Caco-2 (cell line): ENCODE results near the gene VIPR2. TPM values are rescaled to one million over a fixed set of nuclear protein-coding genes. Genes with fewer than 3 reads are reported as not detected.
"Not testable (repeated sequence)": the region's sequence is repeated elsewhere in the genome, so short reads cannot be mapped to it uniquely, and the experiment has no call there.

Source experiments
- BruUV-seq: library from RNA; stranded (reverse); fragments of 400-500 nt; replicated peaks from 2 replicates; lab custom pipeline; 2021; lab: Mats Ljungman, UMichigan
- CTCF ChIA-PET: fragments of 300-600 bp; sonication (Branson Sonifier 250); formaldehyde crosslinking; loops from one replicate; lab custom pipeline; 2022; ENCODE audit warnings: antibody characterized with exemption; lab: Charles Lee
- POLR2A ChIA-PET: fragments of 300-600 bp; sonication (Branson Sonifier 250); formaldehyde crosslinking; loops from one replicate; lab custom pipeline; 2022; ENCODE audit warnings: antibody characterized with exemption; lab: Charles Lee
- DNase-seq, 2 experiments: peaks; one replicate each; pipeline versions ENCODE4 v3.0.0 to v3.0.0-alpha.2; 2020 to 2022
- H3K27me3 ChIP-seq: replicated peaks from 2 replicates; pipeline ENCODE4 v1.6.0; 2011; ENCODE audit warnings: low read length; ENCODE audit not compliant: control insufficient read depth, insufficient read depth
- H3K36me3 ChIP-seq: 2 replicates; pipeline ENCODE4 v1.5.1; 2011; ENCODE audit warnings: low read length; ENCODE audit not compliant: control insufficient read depth, insufficient read depth
- H3K4me1 ChIP-seq: fragments of 250-450 bp; sonication (Bioruptor Pico); 2 replicates; pipeline ENCODE4 v1.5.1; 2020; ENCODE audit warnings: mild to moderate bottlenecking
- H3K4me3 ChIP-seq: 2 replicates; pipeline ENCODE4 v1.5.1; 2011; ENCODE audit warnings: low read depth, mild to moderate bottlenecking, control low read depth, low read length
- H3K9me3 ChIP-seq: fragments of 250-450 bp; sonication (Bioruptor Pico); 2 replicates; pipeline ENCODE4 v1.5.1; 2020; ENCODE audit warnings: mild to moderate bottlenecking, moderate library complexity
- H3K27ac Mint-ChIP-seq: one replicate; pipeline ENCODE4 v1.8.0; 2022; ENCODE audit warnings: mixed read lengths; ENCODE audit not compliant: unreplicated experiment
- H3K27me3 Mint-ChIP-seq: one replicate; pipeline ENCODE4 v1.8.0; 2022; ENCODE audit warnings: mixed read lengths; ENCODE audit not compliant: insufficient read depth, unreplicated experiment
- H3K36me3 Mint-ChIP-seq: one replicate; pipeline ENCODE4 v1.8.0; 2022; ENCODE audit warnings: mild to moderate bottlenecking, mixed read lengths; ENCODE audit not compliant: insufficient read depth, unreplicated experiment
- H3K4me1 Mint-ChIP-seq: one replicate; pipeline ENCODE4 v1.8.0; 2022; ENCODE audit warnings: low read depth, mixed read lengths; ENCODE audit not compliant: unreplicated experiment
- H3K4me3 Mint-ChIP-seq: one replicate; pipeline ENCODE4 v1.8.0; 2022; ENCODE audit warnings: mild to moderate bottlenecking, moderate library complexity, mixed read lengths; ENCODE audit not compliant: unreplicated experiment
- H3K9me3 Mint-ChIP-seq: one replicate; pipeline ENCODE4 v1.8.0; 2022; ENCODE audit warnings: mixed read lengths; ENCODE audit not compliant: unreplicated experiment
- intact Hi-C: fragments of 100-400 bp; cut with micrococcal nuclease; formaldehyde crosslinking; loops from one replicate; pipeline ENCODE4 v1.10.0; 2022; ENCODE audit not compliant: unreplicated experiment
- total RNA-seq: library from RNA; stranded (reverse); gene quantifications from 2 replicates; pipeline ENCODE4 v1.2.3, GENCODE V29; 2022
- TF ChIP-seq, protein P1 (sequence below), 2 experiments: fragments of 200-600 bp in 1 of 2; IDR thresholded peaks; 1 replicate in 1 of 2; 2 replicates in 1 of 2; pipeline versions ENCODE4 v1.5.1 to v1.8.0; 2011 to 2022; ENCODE audit warnings: antibody characterized with exemption in 1 of 2, control low read depth in 1 of 2, inconsistent platforms in 1 of 2, low read depth in 1 of 2, low read length in 1 of 2, mild to moderate bottlenecking in 1 of 2, moderate library complexity in 1 of 2; ENCODE audit not compliant: insufficient read depth in 1 of 2, severe bottlenecking in 1 of 2, unreplicated experiment in 1 of 2

VIPR2 gene
- total RNA-seq, 1 experiment from 2014 or later = not detected

DNA sequence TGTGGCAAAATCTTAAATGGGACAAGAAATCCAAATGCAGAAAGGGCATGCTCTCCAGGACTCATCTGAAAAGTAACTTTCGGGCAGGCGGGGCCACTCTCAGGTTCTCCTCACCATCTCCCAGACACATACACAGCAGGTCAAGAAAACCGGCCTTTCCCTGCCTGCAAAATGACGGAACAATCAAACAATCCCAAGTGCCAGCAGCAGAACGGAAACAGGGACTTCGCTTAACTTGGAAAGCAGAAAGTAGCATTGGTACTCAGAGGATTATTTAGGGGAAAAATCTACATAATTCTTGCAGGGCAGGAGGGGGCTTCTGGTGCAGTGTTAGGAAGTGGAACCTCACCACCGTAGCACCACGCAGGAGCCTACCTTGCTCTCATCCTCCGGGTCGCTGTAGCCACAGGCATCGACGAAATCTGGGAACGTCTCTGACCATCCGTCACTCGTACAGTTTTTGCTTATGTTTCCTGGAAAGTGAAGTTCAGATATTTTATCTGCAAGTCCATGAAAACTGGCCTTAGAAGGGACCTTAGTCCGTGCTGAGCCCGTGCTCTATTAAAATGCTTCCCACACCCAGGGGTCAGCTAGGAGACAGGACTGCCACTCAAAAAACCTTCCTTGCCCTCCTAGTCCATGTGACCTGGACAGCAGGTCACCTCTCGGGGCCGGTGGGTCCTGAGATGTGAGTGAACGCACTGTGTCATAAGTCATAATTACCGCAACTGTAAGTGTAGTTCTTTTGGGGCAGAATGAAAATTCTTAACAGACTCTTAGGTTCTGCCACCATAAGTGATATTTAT lies 41.1 kb downstream of the VIPR2 start:
- H3K4me1 ChIP-seq = no peaks in the 10 kb centered on the region
- H3K27me3 Mint-ChIP-seq = no peaks in the 10 kb centered on the region
- TF ChIP-seq, protein P1, sequence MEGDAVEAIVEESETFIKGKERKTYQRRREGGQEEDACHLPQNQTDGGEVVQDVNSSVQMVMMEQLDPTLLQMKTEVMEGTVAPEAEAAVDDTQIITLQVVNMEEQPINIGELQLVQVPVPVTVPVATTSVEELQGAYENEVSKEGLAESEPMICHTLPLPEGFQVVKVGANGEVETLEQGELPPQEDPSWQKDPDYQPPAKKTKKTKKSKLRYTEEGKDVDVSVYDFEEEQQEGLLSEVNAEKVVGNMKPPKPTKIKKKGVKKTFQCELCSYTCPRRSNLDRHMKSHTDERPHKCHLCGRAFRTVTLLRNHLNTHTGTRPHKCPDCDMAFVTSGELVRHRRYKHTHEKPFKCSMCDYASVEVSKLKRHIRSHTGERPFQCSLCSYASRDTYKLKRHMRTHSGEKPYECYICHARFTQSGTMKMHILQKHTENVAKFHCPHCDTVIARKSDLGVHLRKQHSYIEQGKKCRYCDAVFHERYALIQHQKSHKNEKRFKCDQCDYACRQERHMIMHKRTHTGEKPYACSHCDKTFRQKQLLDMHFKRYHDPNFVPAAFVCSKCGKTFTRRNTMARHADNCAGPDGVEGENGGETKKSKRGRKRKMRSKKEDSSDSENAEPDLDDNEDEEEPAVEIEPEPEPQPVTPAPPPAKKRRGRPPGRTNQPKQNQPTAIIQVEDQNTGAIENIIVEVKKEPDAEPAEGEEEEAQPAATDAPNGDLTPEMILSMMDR (IDR thresholded peaks at IDR 0.05; ENCODE audit: insufficient read depth in 1 of 2, low read depth in 1 of 2, low read length in 1 of 2, severe bottlenecking in 1 of 2, unreplicated experiment in 1 of 2) = no peak
- H3K36me3 ChIP-seq = no peaks in the 10 kb centered on the region
- intact Hi-C loops = no loop called here
- no peak overlapping the region for H3K4me3 ChIP-seq
- no peaks in the 10 kb centered on the region for H3K9me3 ChIP-seq
- H3K4me1 Mint-ChIP-seq = peaks cover 7% of the 10 kb centered on the region
- BruUV-seq = no TSS peak
- H3K27ac Mint-ChIP-seq = no peak overlapping the region
- no peak overlapping the region for H3K4me3 Mint-ChIP-seq
- DNase-seq = no peak
- CTCF ChIA-PET = interaction anchor here (0.6 kb wide), 1 partner anchor 198 kb away, joined by 5 read pairs; no protein-coding TSS in a partner anchor
- POLR2A ChIA-PET = no interaction called here
- no peaks in the 10 kb centered on the region for H3K36me3 Mint-ChIP-seq
- H3K9me3 Mint-ChIP-seq = peaks cover 20% of the 10 kb centered on the region
- no peaks in the 10 kb centered on the region for H3K27me3 ChIP-seq

DNA sequence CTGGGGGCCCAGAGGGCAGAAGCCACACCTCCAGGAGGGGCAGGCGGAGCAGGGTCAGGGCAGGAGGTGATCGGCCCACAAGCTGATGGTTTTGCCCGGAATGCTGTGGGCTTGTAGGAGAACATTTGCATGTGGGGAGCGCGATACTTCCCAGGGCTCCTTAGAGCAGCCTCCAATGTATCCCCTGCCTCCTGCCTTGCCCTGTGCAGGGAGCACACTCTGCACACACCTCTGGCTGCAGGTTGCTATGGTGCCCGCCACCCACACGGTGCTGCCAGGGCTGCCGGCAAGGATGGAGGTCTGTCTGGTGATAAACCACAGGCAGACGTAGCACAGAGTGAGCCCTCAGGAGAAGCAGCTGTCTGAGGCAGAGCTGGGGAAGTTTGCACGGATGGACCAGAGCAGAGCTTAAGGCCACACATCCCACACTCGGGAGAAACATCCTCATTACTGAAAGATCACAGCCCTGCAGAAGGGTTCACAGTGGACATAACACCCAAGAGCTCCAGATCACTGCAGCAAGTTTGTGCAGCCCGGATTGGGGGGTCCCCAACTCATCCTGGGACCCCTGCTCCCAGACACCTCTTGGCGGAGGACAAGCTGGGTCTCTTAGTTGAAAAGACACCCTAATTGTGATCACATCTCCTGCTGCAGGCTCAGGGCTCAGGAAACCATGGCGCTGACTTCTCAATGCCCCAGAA lies 41.8 kb downstream of the VIPR2 start:
- Mint-ChIP-seq H3K9me3 (peaks cover 20% of the 10 kb centered on the region), H3K36me3 (no peaks in the 10 kb centered on the region), H3K4me1 (peaks cover 7% of the 10 kb centered on the region), H3K4me3 (no peak overlapping the region), H3K27ac (no peak overlapping the region), H3K27me3 (no peaks in the 10 kb centered on the region)
- no peaks in the 10 kb centered on the region for H3K4me1 ChIP-seq
- POLR2A ChIA-PET = no interaction called here
- H3K9me3 ChIP-seq = no peaks in the 10 kb centered on the region
- peak in 1 of 2 experiments; percentile 22 for DNase-seq
- no peaks in the 10 kb centered on the region for H3K36me3 ChIP-seq
- H3K27me3 ChIP-seq = no peaks in the 10 kb centered on the region
- TF ChIP-seq, protein P1 (IDR thresholded peaks at IDR 0.05; ENCODE audit: insufficient read depth in 1 of 2, low read depth in 1 of 2, low read length in 1 of 2, severe bottlenecking in 1 of 2, unreplicated experiment in 1 of 2) = no peak
- no TSS peak for BruUV-seq
- no peak overlapping the region for H3K4me3 ChIP-seq
- intact Hi-C loops = no loop called here
- CTCF ChIA-PET = interaction anchor here (0.6 kb wide), 1 partner anchor 198 kb away, joined by 5 read pairs; no protein-coding TSS in a partner anchor

GRCh38 chr7:159101661-159102091 lies 43.0 kb downstream of the VIPR2 start:
- H3K27ac Mint-ChIP-seq, CTCF ChIA-PET, H3K4me3 Mint-ChIP-seq, H3K9me3 ChIP-seq, BruUV-seq, H3K4me3 ChIP-seq, intact Hi-C loops, H3K4me1 Mint-ChIP-seq, H3K4me1 ChIP-seq, H3K27me3 ChIP-seq, POLR2A ChIA-PET, H3K36me3 ChIP-seq, H3K27me3 Mint-ChIP-seq, DNase-seq, H3K36me3 Mint-ChIP-seq: not testable (repeated sequence)
- H3K9me3 Mint-ChIP-seq = peaks cover 20% of the 10 kb centered on the region

DNA sequence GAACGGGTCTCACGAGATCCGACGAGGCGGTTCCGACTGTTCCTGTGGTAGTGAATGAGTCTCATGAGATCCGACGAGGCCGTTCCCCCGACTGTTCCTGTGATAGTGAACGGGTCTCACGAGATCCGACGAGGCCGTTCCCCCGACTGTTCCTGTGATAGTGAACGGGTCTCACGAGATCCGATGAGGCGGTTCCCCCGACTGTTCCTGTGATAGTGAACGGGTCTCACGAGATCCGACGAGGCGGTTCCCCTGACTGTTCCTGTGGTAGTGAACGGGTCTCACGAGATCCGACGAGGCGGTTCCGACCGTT lies 43.6 kb downstream of the VIPR2 start:
- H3K27me3 Mint-ChIP-seq, POLR2A ChIA-PET, H3K27ac Mint-ChIP-seq: not testable (repeated sequence)

GRCh38 chr7:159100281-159101082 lies 44.2 kb downstream of the VIPR2 start:
- peaks cover 20% of the 10 kb centered on the region for H3K9me3 Mint-ChIP-seq
- POLR2A ChIA-PET, H3K27me3 Mint-ChIP-seq: not testable (repeated sequence)

More for the DNA sequence above, 43.6 kb downstream of the VIPR2 start:
- H3K9me3 Mint-ChIP-seq = peaks cover 20% of the 10 kb centered on the region
- H3K36me3 ChIP-seq, H3K9me3 ChIP-seq, H3K27me3 ChIP-seq, intact Hi-C loops, H3K4me1 ChIP-seq, BruUV-seq, H3K4me3 ChIP-seq, H3K4me1 Mint-ChIP-seq, H3K4me3 Mint-ChIP-seq, DNase-seq, CTCF ChIA-PET, H3K36me3 Mint-ChIP-seq: not testable (repeated sequence)

More at GRCh38 chr7:159100281-159101082, 44.2 kb downstream of the VIPR2 start:
- H3K27me3 ChIP-seq, H3K36me3 ChIP-seq, CTCF ChIA-PET, H3K27ac Mint-ChIP-seq, H3K4me1 Mint-ChIP-seq, H3K4me3 ChIP-seq, intact Hi-C loops, H3K36me3 Mint-ChIP-seq, H3K9me3 ChIP-seq, DNase-seq, H3K4me3 Mint-ChIP-seq, H3K4me1 ChIP-seq, BruUV-seq: not testable (repeated sequence)
